Stimulated activated CD8-positive, alpha-beta memory T cell treated with anti-CD3 and anti-CD28 coated beads, Interleukin-2, amount 100 ng/mL, for 48 hours (primary cell): ENCODE results near the gene TTC8.
"Not testable (repeated sequence)": the region's sequence is repeated elsewhere in the genome, so short reads cannot be mapped to it uniquely, and the experiment has no call there.

Experiments used
- DNase-seq, 2 donors: peaks; one replicate each; pipeline ENCODE4 v3.0.0-alpha.2; 2020; ENCODE audit warnings: low read depth in 2 of 2

Gene TTC8

GRCh38 chr14:88824314-88825077 lies at the start of gene TTC8:
TTC8 (plus strand) TSS chr14:88824651; CDS start chr14:88824708, 57 bp downstream.
- peak; percentile 66 to 71 for DNase-seq

- no peak for DNase-seq
Measured at GRCh38 chr14:88775532-88775931, 48.9 kb upstream of the TTC8 start.

GRCh38 chr14:88785911-88786310 lies 38.5 kb upstream of the TTC8 start:
- no peak for DNase-seq

DNA sequence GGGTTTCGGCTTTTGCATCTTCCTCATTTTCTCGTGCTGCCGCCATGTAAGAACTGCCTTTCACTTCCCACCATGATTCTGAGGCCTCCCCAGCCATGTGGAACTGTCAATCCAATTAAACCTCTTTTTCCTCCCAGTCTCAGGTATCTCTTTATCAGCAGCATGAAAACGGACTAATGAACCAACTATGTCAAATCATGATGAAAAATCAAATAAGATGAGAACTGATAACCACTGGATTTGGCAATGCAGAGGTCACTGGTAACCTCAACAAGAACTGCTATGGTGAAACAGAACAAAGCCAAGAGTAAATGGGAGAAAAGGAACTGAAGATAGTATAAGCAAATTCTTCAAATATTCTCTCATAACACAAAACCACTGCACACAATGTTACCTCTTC lies 37.7 kb upstream of the TTC8 start:
- no peak for DNase-seq

DNA sequence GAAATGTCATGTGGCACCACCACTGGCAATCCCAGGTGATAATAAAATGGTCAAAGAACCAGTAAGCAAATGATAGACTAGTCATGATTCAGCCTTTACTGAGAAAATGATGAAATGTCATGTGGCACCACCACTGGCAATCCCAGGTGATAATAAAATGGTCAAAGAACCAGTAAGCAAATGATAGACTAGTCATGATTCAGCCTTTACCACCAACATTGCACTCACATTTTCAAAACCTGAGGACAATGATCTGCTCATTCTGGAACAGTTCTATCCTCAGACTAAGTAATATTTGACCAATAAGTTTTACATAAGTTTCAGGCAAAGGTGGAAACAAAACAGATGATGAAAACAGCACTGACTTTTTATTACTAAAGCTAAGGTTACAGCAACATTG lies 34.9 kb upstream of the TTC8 start:
- DNase-seq: not testable (repeated sequence)

- DNase-seq: no peak
Measured at GRCh38 chr14:88790501-88791251, 33.8 kb upstream of the TTC8 start.

- no peak for DNase-seq
Measured at GRCh38 chr14:88791252-88791621, 33.2 kb upstream of the TTC8 start.

GRCh38 chr14:88791629-88792472 lies 32.6 kb upstream of the TTC8 start:
- DNase-seq: peak; percentile 9

- DNase-seq: peak; percentile 75 to 76
Measured at GRCh38 chr14:88792473-88793258, 31.8 kb upstream of the TTC8 start, which contains the start of gene EML5. EML5 (minus strand) TSS chr14:88792953; CDS start chr14:88792503, 450 bp downstream.

DNA sequence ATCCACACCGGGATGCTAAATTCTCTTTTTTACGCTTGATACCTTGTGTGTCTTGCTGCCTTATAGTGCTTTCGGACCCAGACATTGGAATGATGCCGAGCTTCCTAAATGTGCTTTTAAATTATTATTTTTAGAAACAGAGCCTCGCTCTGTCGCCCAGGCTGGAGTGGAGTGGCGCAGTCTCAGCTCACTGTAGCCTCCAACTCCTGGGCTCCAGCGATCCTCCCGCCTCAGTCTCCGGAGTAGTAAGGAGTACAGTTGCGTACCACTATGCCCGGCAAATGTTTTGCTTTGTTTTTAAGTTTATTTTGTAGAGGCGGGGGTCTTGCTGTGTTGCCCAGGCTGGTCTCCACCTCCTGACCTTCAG lies 31.2 kb upstream of the TTC8 start:
- DNase-seq: no peak

GRCh38 chr14:88798156-88798555 lies 26.3 kb upstream of the TTC8 start:
- DNase-seq: no peak

DNA sequence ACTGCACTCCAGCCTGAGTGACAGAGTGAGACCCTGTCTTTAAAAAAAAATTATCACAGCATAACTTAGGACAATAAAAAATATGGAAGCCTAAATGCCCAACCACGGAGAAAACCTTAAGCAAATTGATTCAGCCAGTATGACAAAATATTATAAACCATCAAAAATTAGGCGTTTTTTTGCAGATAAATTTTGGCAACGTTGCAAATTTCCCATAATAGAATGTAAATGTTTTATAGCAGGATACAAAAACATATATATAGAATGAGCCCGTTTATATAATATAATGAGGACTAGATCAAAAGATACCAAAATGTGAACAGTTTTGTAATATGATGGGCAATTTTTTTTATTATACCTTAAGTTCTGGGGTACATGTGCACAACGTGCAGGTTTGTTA lies 24.9 kb upstream of the TTC8 start:
- DNase-seq: no peak

- DNase-seq: no peak
Measured at GRCh38 chr14:88802596-88802995, 21.9 kb upstream of the TTC8 start.

DNA sequence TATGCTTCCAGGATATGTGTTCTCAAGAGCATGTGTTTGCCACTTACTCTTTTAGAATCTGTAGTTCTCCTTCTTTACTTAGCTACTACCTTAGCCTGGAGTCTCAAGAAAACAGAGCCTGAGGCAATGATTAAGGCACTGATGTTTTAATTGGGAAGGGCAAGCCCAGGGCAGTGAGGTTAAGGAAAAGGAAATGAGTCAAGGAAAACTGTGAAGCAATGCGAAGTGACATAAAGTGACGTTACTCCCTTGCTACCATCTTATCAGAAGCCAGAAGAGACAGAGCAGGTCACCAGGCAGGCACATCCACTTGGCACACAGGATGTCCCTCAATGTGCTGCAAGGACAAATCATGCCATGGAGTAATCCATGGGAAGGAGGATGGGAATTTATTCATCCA lies 20.4 kb upstream of the TTC8 start:
- DNase-seq: no peak

DNA sequence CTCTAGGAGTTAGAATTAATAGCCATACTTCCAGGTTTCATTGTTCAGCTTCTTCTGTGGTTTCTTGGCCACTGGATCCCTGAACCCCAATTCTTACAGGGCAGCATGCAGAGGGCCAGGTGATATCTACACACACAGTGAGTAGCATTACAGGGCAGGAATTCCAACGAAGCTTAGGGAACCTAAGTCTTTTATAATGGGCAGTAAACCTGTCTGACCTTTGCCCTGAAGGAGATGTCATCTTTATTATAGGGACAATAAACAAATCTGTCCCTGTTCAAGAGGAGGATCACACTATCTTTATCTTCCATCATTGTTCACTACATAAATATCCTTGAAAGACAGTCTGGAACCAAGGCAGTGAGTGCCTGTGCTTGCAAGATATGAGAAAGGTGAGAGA lies 20.0 kb upstream of the TTC8 start:
- DNase-seq: no peak

DNA sequence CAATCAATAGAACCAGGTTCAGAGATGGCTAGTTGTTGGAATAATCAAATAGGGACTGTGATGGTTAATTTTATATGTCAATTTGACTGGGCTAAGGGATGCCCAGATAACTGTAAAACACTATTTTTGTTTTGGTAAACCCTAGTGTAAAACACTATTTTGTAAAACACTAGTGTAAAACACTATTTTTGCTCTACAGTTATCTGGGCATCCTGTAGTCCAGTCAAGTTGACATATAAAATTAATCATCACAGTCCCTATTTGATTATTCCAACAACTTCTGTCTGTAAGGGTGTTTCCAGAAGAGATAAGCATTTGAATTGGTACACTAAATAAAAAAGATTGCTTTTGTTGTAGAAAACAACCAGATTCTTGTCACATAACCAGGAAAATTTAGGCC lies 16.1 kb upstream of the TTC8 start:
- no peak for DNase-seq

DNA sequence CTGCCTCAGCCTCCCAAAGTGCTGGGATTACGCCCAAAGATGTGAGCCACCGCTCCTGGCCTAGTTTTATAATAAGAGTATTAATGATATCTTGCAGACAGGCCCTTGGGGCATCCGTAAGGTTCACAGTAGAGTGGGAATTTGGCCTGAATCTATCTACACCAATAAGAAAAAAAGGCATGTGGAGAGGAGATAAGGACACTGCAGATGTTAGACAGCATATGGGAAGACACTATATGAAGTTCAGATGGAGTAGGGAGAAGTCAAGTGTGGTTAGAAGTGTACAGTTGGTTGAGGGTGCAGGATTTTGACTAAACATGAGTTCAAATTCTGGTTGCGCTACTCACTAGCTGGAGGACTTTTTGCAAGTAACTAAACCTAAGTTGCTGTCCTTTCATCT lies 8.5 kb upstream of the TTC8 start:
- DNase-seq: no peak

DNA sequence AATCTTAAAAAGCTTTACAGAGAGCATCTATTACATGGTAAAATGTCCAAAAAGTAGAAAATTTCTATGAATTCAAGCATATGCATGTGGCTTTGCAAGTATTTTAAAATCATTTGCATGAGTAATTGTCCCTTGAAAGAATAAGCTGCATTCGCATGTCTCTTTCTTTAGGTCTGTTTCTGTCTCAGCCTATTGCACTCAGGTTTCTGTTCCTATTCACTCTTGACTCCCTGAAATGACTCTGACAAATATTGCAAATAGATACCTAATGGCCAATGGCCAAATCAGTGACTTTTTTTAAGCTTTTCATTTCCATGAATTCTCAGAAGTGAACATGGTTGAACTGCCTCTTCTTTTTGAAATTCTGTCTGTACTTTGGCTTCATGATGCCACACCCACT lies 6.4 kb upstream of the TTC8 start:
- no peak for DNase-seq

GRCh38 chr14:88819674-88820073 lies 4.8 kb upstream of the TTC8 start:
- not testable (repeated sequence) for DNase-seq

- DNase-seq: no peak
Measured at GRCh38 chr14:88821378-88821777, 3.1 kb upstream of the TTC8 start.

- no peak for DNase-seq
Measured at GRCh38 chr14:88821888-88822287, 2.6 kb upstream of the TTC8 start.

DNA sequence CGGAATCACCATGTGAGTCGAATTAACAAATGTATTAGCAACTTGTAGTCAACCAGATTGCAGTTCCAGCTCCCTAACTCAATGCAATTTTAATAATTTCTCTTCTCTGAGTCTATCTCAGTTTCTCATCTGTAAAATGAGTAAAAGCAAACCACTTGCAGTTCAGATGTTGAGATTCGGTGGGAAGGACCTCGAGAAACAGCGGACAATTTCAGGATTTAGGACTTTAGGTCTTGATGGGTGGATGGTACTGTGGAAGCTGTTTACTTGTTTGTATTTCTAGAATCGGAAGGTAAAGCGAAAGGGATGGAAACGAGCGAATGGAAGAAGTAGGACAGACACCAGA lies 510 bp upstream of the TTC8 start:
- DNase-seq: no peak
